Glomerular visceral epithelial cell (primary cell): ENCODE measurements around the gene ANKRD35.

Experiments
- DNase-seq: peaks from one replicate; pipeline ENCODE4 v3.0.0-alpha.2; 2016; ENCODE audit errors: extremely low spot score

The ANKRD35 gene

DNA sequence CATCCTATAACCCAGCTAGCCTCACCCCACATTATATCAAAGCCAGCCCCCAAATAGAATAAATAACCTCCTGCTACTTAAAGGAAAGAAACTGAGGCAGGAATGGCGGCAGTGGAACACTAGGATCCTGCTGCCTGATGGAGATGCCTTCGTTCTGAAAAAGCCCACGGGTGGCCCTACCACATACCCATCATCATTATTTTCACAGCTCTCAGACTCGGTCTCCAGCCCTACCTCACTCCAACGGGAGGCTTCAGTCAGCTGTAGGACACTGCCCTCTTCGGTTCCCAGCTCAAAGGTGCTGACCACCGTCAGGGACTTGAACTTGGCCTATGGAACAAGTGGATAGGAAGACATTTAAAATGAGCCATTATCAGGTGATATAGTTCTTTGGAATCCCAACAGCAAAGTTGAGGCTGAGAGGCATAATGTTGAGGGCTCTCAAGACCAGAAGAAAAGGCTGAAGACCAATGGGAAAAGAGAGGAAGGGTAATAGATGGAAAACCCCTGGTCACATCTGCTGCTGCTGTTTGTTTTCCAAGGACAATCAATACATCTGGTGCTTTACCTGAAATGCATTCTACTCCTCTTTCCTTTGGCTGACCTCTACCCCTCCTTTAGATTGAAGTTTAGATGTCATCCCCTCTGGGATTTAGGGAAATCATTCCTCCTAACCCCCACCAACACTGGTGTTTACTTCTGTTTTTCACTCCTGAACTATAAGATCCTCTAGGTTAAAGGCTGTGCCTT is 7.8 kb upstream of the ANKRD35 start:
- no peak for DNase-seq

DNA sequence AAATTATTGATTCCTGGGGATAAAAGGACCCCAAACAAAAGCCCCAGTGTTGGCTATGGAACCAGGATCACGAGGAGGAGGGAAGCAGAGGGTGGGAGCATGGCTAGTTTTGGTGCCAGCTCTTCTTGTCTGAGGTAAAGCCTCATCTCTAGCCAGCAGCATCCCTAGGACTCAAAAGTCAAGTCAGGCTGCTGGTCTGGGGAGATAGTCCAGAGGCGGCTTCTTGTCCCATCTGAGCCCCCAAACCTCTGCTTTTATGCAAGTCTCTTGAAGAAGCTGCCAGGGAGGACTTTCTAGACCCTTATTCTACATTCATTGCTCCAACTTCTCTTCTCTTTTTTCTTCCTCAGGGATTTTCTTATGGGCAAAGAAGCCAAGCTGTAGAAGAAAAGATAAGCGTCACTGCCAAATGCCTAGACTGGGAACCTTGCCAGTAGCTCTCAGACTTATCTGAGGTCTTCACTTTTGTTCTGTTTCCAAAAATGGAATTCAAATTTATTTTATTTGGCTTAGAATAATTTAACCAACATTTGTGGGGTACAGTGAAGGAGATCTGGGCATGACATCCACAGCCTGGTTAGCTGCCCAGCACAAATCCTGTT is 6.9 kb upstream of the ANKRD35 start:
- no peak for DNase-seq

DNA sequence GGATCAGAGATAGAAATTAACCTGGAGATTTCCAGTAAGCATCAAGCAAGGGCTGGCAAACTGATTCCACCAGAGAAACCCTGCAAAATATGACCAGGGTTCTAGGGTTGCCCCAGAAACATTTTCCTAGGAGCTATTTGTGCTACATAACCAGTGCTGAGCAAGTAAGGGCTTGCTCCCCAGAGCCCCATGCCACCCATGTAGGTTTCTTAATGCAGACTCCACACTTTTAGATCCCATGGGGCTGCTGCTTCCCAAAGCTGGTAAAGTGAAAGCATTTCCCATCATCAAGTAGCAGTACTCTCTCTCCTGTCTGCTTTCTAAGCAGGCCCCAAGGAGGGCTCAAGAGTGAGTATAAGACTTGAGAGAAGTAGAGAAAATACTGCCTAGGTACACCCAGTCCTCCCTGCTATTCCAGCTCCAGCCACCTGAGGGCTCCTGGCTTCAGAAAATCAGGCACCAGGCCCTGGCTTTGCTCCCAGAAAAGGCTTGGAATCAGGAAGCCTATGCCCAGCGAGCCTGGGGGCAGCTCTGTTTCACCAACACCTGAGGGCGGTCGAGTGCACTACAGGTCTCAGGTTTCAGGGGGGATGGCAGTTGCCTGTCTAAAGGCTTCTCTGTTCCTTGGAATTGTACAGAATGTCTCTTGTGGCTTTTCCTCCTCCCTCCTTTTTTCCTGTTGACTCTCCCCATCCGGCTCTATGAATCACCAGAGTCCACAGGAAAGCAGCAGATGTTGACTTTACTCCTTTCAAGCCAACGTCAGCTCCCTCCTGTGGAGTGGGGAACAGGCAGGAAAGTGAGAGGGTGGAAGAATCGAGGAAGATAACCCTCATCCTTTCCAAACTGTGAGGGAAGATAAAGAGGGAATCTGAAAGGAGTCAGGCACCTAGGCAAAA is 6.2 kb upstream of the ANKRD35 start:
- DNase-seq: peak; percentile 100

DNA sequence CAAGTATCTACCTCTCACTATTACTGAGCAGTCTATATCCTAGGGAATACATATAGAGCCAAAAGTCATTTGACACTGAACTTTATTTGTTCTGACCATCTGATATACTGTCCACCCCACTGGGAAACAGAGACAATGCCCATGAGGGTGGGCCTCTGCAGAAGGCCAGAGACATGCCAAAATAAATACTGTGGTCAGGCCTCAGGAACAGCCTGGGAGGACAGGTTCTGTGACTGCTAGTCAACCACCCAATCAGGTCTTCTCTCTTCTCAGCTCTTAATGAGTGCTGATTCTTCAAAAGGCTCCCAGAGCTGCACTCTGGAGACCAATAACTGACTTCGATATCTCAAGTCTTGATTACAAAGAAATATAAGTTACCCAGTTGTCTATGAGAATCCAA is 5.5 kb upstream of the ANKRD35 start:
- DNase-seq: peak; percentile 46

DNA sequence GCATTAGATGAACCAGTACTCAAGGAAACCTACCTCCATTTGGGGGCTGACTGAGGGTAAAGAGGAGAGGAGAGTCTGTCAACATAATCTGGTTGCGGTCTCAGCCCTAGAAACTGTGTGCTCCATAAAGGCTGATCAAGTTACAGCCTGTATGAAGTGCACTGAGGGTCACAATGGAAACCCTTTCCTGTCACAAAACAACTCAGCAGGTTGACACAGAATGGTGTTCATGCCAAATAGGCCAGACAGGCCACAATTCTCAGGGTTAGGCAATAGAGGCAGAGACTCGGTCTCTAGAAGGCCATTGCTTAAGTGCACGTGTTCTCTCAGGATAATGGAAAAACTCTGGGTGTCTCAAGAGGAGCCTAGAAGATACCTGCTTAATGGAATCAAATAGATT is 4.1 kb upstream of the ANKRD35 start:
- no peak for DNase-seq

DNA sequence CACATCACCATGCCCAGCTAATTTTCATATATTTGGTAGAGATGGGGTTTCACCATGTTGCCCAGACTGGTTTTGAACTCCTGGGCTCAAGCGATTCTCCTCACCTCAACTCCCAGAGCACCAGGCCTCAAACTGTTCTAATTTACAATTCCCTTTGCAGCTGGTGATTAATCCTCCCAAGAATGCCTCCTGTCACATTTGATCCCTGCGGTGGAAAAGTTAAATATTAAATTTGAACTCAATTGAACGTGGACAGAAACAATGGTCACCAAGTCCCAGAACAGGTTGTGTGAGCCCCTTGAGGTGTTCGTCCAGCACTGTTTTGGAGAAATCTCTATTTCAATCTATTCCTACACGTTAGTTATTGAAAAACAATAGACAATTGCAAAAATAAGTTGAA is 2.0 kb upstream of the ANKRD35 start:
- peak; percentile 66 for DNase-seq

DNA sequence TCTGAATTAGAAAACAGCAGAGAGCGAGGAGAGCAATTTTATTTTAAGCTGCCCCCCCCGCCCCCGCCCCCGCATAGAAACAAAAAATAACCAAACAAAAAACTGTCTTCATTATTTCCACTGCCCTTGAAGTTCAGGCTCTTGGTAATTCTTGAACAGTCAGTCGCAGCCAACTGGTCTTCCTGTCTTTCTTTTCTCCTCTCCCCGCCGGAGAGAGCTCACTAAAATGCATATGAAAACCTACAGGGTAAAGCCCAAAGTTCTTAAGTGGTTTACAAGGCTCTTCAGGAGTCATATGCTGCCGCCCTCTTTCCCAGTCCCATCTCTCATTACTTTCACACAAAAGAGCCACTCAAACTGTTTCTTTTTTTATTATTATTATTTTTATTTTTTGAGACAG is 1.1 kb upstream of the ANKRD35 start:
- no peak for DNase-seq

DNA sequence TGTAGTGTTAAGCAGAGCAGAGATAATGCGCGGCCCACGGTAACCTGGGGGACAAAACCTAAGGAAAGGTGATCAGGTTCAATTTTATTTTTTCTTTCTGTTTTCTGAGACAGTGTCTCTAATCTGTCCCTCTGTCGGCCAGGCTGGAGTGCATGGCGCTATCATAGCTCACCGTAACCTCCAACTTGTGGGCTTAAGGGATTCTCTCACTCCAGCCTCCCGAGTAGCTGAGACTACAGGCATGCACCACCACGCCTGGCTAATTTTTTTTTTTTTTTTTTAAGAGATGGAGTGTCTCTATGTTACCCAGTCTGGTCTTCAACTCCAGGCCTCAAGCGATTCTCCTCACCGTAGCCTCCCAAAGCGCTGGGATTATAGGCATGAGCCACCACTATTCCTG is 724 bp upstream of the ANKRD35 start:
- DNase-seq: no peak

DNA sequence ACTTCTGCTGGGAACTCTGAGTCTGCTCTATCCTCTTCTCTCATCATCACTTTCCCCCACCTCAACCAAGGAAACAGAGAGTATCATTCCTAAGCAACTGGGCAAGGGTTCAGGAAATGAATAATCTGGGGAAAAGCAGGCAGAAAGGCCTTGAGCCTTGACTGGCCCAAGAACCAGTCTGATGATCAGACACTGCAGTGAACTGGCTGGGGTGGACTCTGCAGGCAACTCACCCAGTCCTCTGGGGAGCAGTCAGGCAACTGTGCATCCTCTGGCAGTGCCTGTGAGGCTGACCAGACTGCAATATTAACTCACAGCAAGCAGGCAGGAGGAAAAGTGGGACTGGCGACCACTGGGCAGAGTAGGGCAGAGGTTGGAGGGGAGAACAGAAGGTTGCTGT is 991 bp downstream of the ANKRD35 start:
- DNase-seq: no peak

DNA sequence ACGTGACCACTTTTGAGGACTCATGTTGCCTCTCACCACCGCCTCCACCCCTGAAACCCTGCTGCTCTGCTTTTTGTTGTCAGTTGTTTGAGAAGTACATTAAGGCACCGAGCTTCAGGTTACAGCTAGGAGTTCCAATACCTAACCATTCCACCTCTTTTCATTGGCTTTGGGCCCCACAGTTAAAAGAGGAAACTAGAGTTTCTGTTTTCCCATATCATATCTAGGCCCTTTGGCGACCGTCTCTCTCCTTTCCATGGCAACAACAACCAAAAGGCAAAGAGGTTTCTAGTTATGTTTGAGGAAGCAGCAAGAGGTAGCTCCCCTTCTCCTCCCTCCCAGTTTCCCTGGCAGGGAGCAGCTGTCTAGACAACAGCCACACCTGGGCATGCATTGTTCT is 5.9 kb downstream of the ANKRD35 start:
- DNase-seq: no peak

DNA sequence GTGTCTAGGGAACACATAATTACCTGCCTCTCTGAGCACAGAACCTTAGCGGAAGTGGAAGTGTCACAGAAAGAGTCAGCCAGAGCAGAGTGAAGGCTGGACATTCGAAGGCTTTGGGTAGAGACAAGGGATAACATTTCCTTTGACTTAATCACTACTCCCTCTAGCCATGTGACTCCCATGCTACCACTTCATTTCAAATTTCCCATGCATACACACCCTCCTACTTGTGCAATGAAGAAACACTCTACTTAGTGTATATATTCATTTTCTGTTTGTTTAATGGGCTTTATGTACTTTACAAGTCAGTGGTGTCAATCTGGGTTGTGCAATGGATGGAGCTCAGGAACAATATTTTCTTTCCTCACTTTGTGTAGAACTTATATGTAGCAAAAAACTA is 6.9 kb downstream of the ANKRD35 start:
- DNase-seq: no peak

DNA sequence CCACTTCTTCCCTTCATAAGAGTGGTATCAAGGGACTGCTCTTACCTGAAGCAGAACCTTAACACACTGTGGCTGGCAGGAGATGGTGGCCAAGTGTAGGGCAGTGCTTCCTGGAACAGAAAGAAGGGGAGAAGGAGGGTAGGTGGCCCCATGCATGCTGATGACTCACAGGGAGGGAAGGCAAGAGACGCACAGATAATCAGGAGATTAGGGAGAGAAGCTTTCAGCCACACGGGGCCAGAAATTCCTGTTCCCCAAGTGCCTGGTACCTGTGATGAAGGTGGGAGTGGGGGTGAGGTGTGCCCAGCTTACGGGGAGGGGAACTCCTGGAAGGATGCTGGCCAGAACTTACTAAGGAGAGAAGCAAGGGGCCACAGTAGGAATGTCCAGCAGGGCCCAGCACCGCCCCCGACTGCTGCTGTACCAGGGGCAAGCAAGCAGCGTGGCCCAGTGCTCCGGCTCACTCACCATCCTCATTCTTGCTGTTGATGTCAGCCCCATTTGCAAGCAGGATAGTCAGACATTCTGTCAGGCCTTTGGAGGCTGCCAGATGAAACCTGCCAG is 7.7 kb downstream of the ANKRD35 start:
- peak; percentile 11 for DNase-seq

DNA sequence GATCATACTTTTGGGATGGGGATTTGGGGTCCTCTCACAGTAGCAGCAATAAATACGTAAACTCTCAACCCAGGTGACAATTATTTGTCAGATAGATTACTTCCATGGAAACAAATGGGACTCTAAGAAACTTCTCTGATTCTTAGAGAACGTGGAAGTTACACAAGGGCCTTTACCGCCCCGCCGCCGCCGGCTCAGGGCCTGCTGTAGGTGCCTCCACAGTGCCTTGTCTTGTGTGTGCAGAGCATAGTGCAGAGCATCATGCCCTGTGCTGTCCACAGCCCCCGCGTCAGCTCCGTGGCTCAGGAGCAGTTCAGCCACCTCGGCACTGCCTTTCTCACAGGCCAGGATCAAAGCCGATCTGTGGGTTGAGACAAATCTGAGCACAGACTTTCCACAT is 11.0 kb downstream of the ANKRD35 start:
- no peak for DNase-seq

DNA sequence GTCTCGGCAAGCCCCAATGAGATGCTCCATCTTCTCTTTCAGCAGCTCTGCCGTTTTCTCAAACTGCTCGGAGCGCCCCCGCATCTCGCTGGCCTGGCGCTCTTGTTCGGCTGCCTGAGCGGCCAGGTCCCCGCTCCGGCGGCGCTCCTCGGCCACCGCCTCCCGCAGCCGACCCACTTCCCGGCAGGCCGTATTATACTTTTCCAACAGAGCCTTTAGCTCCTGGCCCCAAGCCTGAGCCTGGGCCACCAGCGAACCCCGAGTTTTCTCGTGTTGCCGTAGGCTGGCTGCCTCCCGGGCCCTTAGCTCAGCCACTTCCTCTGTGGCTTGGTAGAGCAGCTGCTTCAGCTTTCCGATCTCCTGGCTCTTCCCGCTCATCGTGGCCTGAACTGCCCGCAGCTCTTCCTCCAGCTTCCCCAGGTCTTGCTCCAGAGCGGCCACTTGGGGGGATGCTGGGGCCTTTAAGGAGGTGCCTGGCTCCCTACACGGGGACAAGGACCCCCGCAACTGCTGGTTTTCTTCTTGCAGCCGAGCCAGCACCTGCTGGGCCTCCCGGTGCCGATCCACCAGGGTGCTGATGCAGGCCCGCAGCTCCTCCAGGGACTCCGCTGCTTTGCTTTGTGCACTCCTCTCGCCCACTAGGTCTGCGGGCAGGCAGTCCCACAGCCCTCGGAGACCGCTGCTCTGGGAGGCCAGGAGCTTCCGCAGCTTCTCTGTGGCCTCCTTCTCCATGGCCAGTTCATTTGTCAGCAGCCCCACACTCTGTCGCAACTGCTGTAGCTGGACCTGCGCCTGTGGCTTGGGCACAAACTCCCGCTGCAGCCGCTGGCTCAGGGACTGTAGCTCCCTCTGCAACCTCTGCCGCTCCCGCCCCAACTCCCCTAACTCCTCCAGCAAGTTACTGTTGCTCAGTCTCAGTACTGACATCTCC is 13.4 kb downstream of the ANKRD35 start:
- DNase-seq: peak; percentile 13

DNA sequence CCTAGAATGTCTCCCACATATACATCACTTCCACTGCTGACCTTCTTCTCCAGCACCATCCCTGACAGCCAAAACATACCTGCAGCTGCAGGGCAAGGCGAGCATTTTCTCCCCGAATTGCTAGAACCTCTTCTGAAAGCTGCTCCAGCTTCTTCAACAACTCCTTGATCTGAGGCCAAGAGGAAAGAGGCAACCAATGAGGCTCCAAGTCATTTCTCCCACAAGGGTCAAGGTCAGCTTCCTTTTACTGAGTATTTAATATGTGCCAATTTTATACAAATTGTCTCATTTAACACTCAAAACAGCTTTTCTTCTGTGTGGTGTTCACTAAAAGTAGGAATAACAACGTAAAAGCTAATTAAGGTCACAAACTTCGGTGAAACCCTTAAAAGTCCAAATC is 17.4 kb downstream of the ANKRD35 start:
- DNase-seq: no peak

DNA sequence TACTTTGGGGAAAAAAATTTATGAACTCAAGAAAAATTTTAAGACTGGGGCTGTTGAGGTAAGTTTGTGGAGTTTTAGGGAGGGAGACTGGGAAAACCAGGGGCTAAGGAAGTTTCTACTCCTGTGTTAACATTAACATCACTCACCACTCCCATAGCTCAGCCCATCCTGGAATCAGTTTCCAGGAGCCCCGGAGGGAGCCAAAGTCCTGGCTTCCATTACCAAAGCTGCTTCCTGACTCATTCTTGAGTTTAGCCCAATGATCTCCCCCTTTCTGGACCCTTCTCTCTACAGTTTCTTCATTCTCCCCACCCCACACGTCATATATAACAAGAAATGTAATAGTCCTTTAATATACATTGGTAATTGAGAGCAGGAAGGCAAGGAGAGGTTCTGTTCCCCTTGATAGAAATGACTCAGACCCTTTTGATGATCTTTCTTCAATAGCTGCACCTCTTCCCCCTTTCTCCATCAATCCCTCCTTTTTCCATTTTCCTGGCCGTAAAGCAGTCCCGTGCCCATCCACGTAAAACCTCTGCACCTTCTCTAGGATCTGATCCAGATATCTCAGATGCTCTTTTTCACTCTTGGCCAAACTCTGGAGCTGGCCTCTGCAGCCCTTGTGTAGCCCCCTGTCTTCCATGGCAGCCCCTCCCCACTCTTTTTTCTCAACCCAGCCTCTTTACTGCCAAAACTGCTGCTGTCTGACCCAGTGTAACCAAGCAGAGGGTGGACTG is 22.2 kb downstream of the ANKRD35 start:
- DNase-seq: no peak

DNA sequence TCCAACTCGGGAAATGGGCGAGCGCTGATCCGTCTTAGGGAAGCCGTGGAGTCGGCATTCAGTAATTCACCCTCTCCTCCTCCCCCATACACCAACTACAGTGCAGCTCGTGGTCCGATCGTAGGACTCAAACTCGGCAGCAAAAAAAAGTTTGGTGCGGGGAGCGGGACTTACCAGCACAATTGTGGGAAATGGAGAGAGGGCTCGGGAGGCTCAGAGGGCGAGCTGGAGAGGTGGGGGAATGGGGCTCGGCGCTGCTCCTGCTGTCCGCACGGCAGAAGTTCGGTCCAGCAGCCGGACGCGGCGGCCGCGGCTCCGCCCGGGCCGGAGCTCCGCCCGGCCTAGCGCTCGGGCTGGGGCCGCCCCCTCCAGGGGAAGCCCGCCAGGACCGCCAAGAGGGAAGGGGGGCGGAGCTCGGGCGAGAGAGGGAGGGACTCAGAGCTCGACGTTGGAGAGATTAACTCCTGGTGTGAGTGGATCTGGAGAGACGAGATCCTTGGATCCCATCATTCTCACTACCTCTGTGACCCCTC is 26.1 kb downstream of the ANKRD35 start:
- DNase-seq: peak; percentile 92

DNA sequence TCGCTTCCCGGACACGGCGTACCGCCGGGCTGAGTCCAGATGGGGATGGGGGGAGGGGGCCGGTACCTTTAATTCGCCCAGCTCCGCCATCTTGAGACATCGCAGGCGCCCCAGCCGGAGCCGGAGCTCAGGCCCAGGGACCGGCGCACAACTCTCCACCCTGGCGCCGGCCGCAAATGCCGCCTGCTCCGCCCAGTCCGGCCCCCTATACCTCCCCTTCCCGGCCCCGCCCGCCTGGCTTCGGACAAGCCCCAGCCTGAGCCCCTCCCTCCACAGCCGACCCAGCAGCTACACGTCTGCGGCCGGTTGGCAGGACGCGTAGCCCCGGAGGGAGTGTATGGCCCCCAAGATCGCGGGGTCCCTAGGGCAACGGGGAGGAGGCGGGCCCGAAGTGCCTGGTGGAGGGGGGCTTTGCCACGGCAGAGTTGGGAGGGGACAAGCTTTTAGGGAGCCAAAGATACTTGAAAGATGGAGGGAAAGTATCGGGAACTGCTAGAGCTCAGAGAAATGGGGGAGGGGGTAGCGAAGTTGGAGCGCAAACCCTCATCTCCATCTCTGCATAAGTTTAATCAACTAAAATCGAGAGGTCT is 26.7 kb downstream of the ANKRD35 start, which contains the start of gene PIAS3:
TSS of gene PIAS3 (minus strand) at position 181 of the 590 bp plus-strand sequence. CDS start at position 90, 91 bp downstream.
- peak; percentile 96 for DNase-seq

DNA sequence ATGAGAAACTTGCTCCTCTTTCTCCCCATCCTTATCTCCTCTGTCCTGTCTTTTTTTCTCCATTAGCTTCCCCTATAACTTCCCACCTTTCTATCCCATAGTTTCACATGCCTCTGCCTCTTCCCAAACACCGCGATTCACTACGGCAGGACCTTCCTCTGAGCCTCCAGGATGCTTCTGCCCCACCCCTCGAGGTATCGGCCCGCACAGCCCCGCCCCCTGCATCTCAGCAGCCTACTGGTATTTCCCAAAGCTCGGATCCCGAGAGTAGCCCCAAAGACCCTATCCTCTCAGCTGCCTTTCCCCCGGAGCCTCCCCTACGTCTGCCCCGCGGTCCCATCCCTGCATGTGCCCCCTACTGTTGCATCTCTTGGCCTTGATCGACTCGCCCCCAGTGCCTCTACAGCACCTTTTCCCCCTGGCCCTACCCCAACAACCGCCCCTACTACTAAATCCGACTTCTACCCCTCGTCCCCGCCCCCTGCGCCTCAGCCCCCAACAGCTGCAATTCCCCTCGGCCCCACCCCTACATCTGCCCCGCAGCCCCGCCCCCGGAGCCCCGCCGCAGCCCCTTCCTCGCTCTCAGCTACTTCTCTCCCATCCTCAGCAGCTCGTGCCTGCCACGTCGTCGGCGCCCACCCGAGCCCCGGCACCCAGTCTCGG is 27.3 kb downstream of the ANKRD35 start:
- peak; percentile 56 for DNase-seq
